GM10266 (cell line): ENCODE results near the gene TMEM175.

ENCODE experiments used
- DNase-seq: peaks from one replicate; pipeline ENCODE4 v3.0.0; 2012; ENCODE audit errors: extremely low spot score
- TF ChIP-seq, protein P1 (sequence below): IDR thresholded peaks from 2 replicates; pipeline ENCODE4 v1.5.1; 2012; ENCODE audit warnings: mild to moderate bottlenecking, low read depth; ENCODE audit not compliant: control insufficient read depth, insufficient read depth; ENCODE audit errors: missing control alignments

The TMEM175 gene

DNA sequence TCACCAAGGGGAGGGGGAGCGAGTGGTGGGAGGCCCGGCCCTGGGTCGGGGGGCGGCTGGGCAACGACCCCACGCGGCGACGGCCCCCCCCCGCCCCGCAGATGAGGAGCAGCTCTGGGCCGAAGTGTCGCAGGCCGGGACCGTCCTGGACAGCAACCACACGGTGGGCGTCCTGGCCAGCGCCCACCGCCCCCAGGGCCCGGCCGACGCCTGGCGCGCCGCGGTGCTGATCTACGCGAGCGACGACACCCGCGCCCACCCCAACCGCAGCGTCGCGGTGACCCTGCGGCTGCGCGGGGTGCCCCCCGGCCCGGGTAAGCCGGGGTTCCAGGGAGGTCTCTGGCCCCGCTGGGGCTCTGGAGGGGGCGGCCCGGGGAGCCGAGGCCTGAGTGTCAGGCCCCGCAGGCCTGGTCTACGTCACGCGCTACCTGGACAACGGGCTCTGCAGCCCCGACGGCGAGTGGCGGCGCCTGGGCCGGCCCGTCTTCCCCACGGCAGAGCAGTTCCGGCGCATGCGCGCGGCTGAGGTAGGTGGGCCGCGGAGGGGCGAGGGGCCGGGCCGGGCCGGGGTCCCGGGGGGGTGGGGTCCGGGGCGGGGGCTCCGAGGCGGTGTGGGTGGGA is 70.5 kb downstream of the TMEM175 start:
- DNase-seq: no peak
- TF ChIP-seq, protein P1, sequence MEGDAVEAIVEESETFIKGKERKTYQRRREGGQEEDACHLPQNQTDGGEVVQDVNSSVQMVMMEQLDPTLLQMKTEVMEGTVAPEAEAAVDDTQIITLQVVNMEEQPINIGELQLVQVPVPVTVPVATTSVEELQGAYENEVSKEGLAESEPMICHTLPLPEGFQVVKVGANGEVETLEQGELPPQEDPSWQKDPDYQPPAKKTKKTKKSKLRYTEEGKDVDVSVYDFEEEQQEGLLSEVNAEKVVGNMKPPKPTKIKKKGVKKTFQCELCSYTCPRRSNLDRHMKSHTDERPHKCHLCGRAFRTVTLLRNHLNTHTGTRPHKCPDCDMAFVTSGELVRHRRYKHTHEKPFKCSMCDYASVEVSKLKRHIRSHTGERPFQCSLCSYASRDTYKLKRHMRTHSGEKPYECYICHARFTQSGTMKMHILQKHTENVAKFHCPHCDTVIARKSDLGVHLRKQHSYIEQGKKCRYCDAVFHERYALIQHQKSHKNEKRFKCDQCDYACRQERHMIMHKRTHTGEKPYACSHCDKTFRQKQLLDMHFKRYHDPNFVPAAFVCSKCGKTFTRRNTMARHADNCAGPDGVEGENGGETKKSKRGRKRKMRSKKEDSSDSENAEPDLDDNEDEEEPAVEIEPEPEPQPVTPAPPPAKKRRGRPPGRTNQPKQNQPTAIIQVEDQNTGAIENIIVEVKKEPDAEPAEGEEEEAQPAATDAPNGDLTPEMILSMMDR: no peak

DNA sequence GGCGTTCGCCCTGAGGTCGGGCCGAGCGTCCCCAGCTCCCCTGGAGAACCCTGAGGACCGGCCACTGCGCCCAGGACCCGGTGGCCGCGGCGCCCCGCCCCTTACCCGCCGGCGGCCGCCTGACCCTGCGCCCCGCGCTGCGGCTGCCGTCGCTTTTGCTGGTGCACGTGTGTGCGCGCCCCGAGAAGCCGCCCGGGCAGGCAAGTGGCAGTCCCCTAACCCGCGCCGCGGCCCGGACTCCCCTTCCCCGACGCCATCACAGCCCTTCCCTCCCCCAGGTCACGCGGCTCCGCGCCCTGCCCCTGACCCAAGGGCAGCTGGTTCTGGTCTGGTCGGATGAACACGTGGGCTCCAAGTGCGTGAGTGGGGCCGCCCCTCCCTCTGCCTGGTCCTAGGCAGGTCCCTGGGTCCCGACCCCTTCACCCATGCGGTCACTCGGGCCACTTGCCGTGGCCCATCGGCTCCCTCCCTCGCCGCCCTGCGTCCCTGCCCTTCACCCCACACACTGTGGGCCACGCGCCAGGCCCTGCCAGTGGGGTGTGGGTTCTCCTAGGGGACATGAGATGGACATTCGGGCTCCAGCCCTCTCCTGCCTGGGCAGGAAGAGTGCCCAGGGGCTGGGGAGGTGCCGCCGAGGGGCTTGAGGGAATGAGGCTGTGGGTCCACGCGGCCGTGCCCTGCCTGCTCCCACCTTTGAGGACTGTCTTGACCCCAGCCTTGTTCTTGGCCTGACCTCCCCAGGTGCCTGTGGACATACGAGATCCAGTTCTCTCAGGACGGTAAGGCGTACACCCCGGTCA is 71.2 kb downstream of the TMEM175 start:
- DNase-seq: no peak
- TF ChIP-seq, protein P1: no peak

DNA sequence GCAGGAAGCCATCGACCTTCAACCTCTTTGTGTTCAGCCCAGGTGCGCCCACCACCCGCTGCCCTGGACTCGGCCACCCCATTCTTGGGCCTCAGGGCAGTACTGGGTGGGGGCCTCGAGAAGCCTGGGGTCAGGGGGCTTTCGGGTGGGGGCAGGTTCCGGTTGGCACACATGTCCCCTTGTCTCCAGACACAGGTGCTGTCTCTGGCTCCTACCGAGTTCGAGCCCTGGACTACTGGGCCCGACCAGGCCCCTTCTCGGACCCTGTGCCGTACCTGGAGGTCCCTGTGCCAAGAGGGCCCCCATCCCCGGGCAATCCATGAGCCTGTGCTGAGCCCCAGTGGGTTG is 71.8 kb downstream of the TMEM175 start:
- TF ChIP-seq, protein P1: no peak
- no peak for DNase-seq

DNA sequence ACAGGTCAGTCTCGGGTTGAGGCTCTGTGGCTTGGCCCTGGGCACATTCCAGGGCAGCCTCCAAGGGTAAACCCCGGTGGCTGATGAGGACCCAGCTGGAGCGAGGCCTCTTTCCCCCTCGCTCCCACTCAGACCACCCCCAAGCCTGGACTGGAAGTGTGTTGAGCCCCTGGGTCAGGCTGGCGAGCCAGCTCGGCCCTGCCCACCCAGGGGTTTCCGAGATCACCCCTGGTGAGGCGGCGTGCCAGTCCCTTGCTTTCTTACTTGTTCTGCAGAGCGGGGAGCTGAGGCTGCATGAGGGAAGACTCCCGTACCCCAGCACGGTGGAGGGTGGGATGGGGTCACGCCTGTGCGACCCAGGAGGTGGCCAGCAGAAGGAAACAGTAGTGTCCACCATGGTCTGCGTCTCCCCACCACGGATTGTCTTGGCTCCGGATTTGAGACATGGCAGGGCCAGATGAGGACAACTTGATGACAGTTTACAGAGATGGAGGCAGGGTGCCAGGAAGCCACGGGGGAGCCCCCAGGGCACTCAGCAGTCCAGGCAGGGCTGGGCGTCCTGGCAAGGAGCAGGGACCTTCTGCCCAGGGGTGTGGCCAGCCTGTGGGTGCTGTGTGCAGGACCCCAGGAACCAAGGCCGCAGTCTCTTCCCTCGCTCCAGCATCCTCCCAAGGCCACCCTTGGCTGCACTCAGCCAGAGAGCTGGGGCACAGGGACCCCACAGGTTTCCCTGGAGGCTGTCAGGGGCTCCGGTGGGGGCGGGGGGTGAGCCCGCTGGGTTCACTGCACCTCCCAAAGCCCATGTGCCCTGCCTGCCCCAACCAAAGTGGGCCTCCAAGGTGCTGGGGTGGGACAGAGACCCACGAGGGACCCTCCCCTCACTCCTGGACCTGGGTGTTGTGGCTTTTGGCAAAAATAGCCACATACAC is 72.6 kb downstream of the TMEM175 start:
- TF ChIP-seq, protein P1: no peak
- DNase-seq: no peak

DNA sequence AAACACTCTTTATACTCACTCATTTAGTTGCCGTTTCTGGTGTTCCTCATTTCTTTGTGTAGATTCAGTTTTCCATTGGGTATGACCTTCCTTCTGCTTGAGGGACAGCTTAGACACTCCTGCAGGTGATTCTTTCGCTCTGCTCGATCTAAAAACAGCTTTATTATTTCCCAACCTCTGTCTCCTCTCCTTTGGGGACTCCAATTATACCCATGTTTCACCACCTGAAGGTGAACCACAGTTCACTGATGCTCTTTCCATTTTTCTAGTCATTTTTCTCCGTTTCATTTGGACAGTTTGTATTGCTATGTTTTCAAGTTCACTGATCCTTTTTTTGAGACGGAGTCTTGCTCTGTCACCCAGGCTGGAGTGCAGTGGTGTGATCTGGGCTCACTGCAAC is 74.6 kb downstream of the TMEM175 start:
- TF ChIP-seq, protein P1: no peak
- DNase-seq: no peak
